Activated T-helper 17 cell treated with anti-CD3 and anti-CD28 coated beads, Interleukin-2, amount 50 U/mL, for 72 hours (primary cell): Measurements from ENCODE around the gene ATP5F1A. TPM values are rescaled to one million over a fixed set of nuclear protein-coding genes. Genes with fewer than 3 reads are reported as not detected.
A peak's percentile ranks its signal among the peaks of the same experiment; 100 is the strongest.
"Not testable (repeated sequence)": the region's sequence is repeated elsewhere in the genome, so short reads cannot be mapped to it uniquely, and the experiment has no call there.

ENCODE experiments used
- ATAC-seq: fragments of 150-1000 bp; cut with Tn5 transposase; replicated peaks from 2 replicates; pipeline ENCODE4 v1.10.0; 2021; ENCODE audit warnings: mild to moderate bottlenecking, moderate library complexity
- H3K27ac Mint-ChIP-seq: one replicate; pipeline ENCODE4 v1.8.0; 2022; ENCODE audit warnings: mixed read lengths
- H3K27me3 Mint-ChIP-seq: one replicate; pipeline ENCODE4 v1.8.0; 2022; ENCODE audit warnings: mixed read lengths
- H3K36me3 Mint-ChIP-seq: one replicate; pipeline ENCODE4 v1.8.0; 2022; ENCODE audit warnings: low read depth, mild to moderate bottlenecking, mixed read lengths
- H3K4me1 Mint-ChIP-seq: one replicate; pipeline ENCODE4 v1.8.0; 2022; ENCODE audit warnings: mixed read lengths
- H3K4me3 Mint-ChIP-seq: one replicate; pipeline ENCODE4 v1.8.0; 2022; ENCODE audit warnings: mild to moderate bottlenecking, mixed read lengths
- H3K9me3 Mint-ChIP-seq: one replicate; pipeline ENCODE4 v1.8.0; 2022; ENCODE audit warnings: mixed read lengths
- total RNA-seq, 2 donors: library from RNA; stranded (reverse); gene quantifications; one replicate each; pipeline ENCODE4 v1.2.3, GENCODE V29; 2022

ATP5F1A gene
- total RNA-seq, 2 donors from 2014 or later, result 278 to 511 TPM

- Mint-ChIP-seq H3K4me3 (peak overlapping the region; percentile 97), H3K36me3 (peaks cover 51% of the 10 kb centered on the region), H3K27ac (peak overlapping the region; percentile 96), H3K4me1 (peaks cover 8% of the 10 kb centered on the region), H3K9me3 (no peaks in the 10 kb centered on the region), H3K27me3 (no peaks in the 10 kb centered on the region)
- peak; percentile 0 for ATAC-seq
Measured at GRCh38 chr18:46097431-46097800, 680 bp downstream of the ATP5F1A start.

- Mint-ChIP-seq H3K27ac (peak overlapping the region; percentile 96), H3K4me1 (peaks cover 8% of the 10 kb centered on the region), H3K36me3 (peaks cover 57% of the 10 kb centered on the region), H3K27me3 (no peaks in the 10 kb centered on the region), H3K4me3 (peak overlapping the region; percentile 97), H3K9me3 (no peaks in the 10 kb centered on the region)
- no peak for ATAC-seq
Measured at GRCh38 chr18:46096651-46097300, 1.3 kb downstream of the ATP5F1A start.

- Mint-ChIP-seq H3K27ac (peak overlapping the region; percentile 62), H3K9me3 (no peaks in the 10 kb centered on the region), H3K36me3 (peaks cover 70% of the 10 kb centered on the region), H3K4me1 (peaks cover 14% of the 10 kb centered on the region), H3K27me3 (no peaks in the 10 kb centered on the region), H3K4me3 (peak overlapping the region; percentile 97)
- ATAC-seq, result no peak
Measured at GRCh38 chr18:46095532-46095931, 2.6 kb downstream of the ATP5F1A start.

GRCh38 chr18:46088501-46088900 is 9.6 kb downstream of the ATP5F1A start:
- H3K27ac Mint-ChIP-seq, result peak overlapping the region; percentile 61
- not testable (repeated sequence) for H3K27me3 Mint-ChIP-seq

GRCh38 chr18:46084431-46084830 is 13.7 kb downstream of the ATP5F1A start:
- no peak overlapping the region for H3K27ac Mint-ChIP-seq
- ATAC-seq, result no peak
- no peaks in the 10 kb centered on the region for H3K27me3 Mint-ChIP-seq
- peaks cover 99% of the 10 kb centered on the region for H3K36me3 Mint-ChIP-seq
- H3K4me3 Mint-ChIP-seq, result no peak overlapping the region
- H3K4me1 Mint-ChIP-seq, result no peaks in the 10 kb centered on the region
- H3K9me3 Mint-ChIP-seq, result no peaks in the 10 kb centered on the region

More at GRCh38 chr18:46088501-46088900, 9.6 kb downstream of the ATP5F1A start:
- H3K4me1 Mint-ChIP-seq, H3K4me3 Mint-ChIP-seq, ATAC-seq, H3K9me3 Mint-ChIP-seq: not testable (repeated sequence)
- peaks cover 100% of the 10 kb centered on the region for H3K36me3 Mint-ChIP-seq

GRCh38 chr18:46080156-46080555 is 17.9 kb downstream of the ATP5F1A start:
- no peak overlapping the region for H3K27ac Mint-ChIP-seq
- no peaks in the 10 kb centered on the region for H3K4me1 Mint-ChIP-seq
- no peak overlapping the region for H3K4me3 Mint-ChIP-seq
- no peak for ATAC-seq
- peaks cover 70% of the 10 kb centered on the region for H3K36me3 Mint-ChIP-seq
- no peaks in the 10 kb centered on the region for H3K9me3 Mint-ChIP-seq
- H3K27me3 Mint-ChIP-seq, result no peaks in the 10 kb centered on the region

- Mint-ChIP-seq H3K27ac (no peak overlapping the region), H3K4me3 (no peak overlapping the region), H3K36me3 (peaks cover 61% of the 10 kb centered on the region), H3K4me1 (no peaks in the 10 kb centered on the region), H3K27me3 (no peaks in the 10 kb centered on the region), H3K9me3 (no peaks in the 10 kb centered on the region)
- ATAC-seq, result no peak
Measured at GRCh38 chr18:46079336-46079735, 18.8 kb downstream of the ATP5F1A start.

GRCh38 chr18:46073474-46074331 is 24.4 kb downstream of the ATP5F1A start:
- Mint-ChIP-seq H3K4me1 (peaks cover 20% of the 10 kb centered on the region), H3K27ac (peak overlapping the region; percentile 52), H3K36me3 (peaks cover 6% of the 10 kb centered on the region), H3K9me3 (no peaks in the 10 kb centered on the region), H3K27me3 (no peaks in the 10 kb centered on the region), H3K4me3 (peak overlapping the region; percentile 19)
- peak; percentile 54 for ATAC-seq

GRCh38 chr18:46072959-46073358 is 25.1 kb downstream of the ATP5F1A start:
- H3K9me3 Mint-ChIP-seq, result no peaks in the 10 kb centered on the region
- H3K4me1 Mint-ChIP-seq, result peaks cover 22% of the 10 kb centered on the region
- H3K4me3 Mint-ChIP-seq, result peak overlapping the region; percentile 19

GRCh38 chr18:46072376-46072867 is 25.7 kb downstream of the ATP5F1A start:
- H3K36me3 Mint-ChIP-seq, result peaks cover 5% of the 10 kb centered on the region
- ATAC-seq, result no peak
- no peaks in the 10 kb centered on the region for H3K9me3 Mint-ChIP-seq
- H3K27ac Mint-ChIP-seq, result no peak overlapping the region
- H3K4me3 Mint-ChIP-seq, result peak overlapping the region; percentile 19
- H3K27me3 Mint-ChIP-seq, result no peaks in the 10 kb centered on the region
- peaks cover 22% of the 10 kb centered on the region for H3K4me1 Mint-ChIP-seq

More at GRCh38 chr18:46072959-46073358, 25.1 kb downstream of the ATP5F1A start:
- H3K27me3 Mint-ChIP-seq, result no peaks in the 10 kb centered on the region
- peaks cover 5% of the 10 kb centered on the region for H3K36me3 Mint-ChIP-seq
- no peak overlapping the region for H3K27ac Mint-ChIP-seq
- no peak for ATAC-seq

- peaks cover 2% of the 10 kb centered on the region for H3K36me3 Mint-ChIP-seq
- H3K4me1 Mint-ChIP-seq, result peaks cover 22% of the 10 kb centered on the region
- H3K27me3 Mint-ChIP-seq, result no peaks in the 10 kb centered on the region
- peak; percentile 73 for ATAC-seq
- H3K27ac Mint-ChIP-seq, result peak within 1 kb of the TSS; percentile 77
- peak within 1 kb of the TSS; percentile 19 for H3K4me3 Mint-ChIP-seq
- no peaks in the 10 kb centered on the region for H3K9me3 Mint-ChIP-seq
Measured at GRCh38 chr18:46071653-46072375, 26.3 kb downstream of the ATP5F1A start, which contains the start of gene PSTPIP2. Gene PSTPIP2 (minus strand): TSS chr18:46072260. CDS start chr18:46072188, 72 bp downstream.

- H3K9me3 Mint-ChIP-seq, result no peaks in the 10 kb centered on the region
- H3K27me3 Mint-ChIP-seq, result no peaks in the 10 kb centered on the region
- peaks cover 22% of the 10 kb centered on the region for H3K4me1 Mint-ChIP-seq
- peak overlapping the region; percentile 77 for H3K27ac Mint-ChIP-seq
- H3K36me3 Mint-ChIP-seq, result no peaks in the 10 kb centered on the region
- peak; percentile 22 for ATAC-seq
- peak overlapping the region; percentile 19 for H3K4me3 Mint-ChIP-seq
Measured at GRCh38 chr18:46070815-46071652, 27.1 kb downstream of the ATP5F1A start.

GRCh38 chr18:46070232-46070631 is 27.9 kb downstream of the ATP5F1A start:
- no peak for ATAC-seq
- peaks cover 22% of the 10 kb centered on the region for H3K4me1 Mint-ChIP-seq
- peak overlapping the region; percentile 19 for H3K4me3 Mint-ChIP-seq
- H3K27ac Mint-ChIP-seq, result peak overlapping the region; percentile 77
- H3K9me3 Mint-ChIP-seq, result no peaks in the 10 kb centered on the region
- no peaks in the 10 kb centered on the region for H3K27me3 Mint-ChIP-seq
- no peaks in the 10 kb centered on the region for H3K36me3 Mint-ChIP-seq
